Activated T-cell treated with anti-CD3 and anti-CD28 coated beads, Interleukin-2, amount 50 U/mL, for 72 hours (primary cell): ENCODE results near the gene CNNM4. TPM values are rescaled to one million over a fixed set of nuclear protein-coding genes. Genes with fewer than 3 reads are reported as not detected.
"Not testable (repeated sequence)": the region's sequence is repeated elsewhere in the genome, so short reads cannot be mapped to it uniquely, and the experiment has no call there.

Experiments
- ATAC-seq, 2 donors: fragments of 150-1000 bp; cut with Tn5 transposase; replicated peaks in 1 of 2; 2 replicates each; pipeline ENCODE4 v1.10.0; 2021; ENCODE audit warnings: moderate library complexity in 2 of 2, mild to moderate bottlenecking in 1 of 2
- DNase-seq, 2 donors: peaks; one replicate each; pipeline ENCODE4 v3.0.0; 2021 to 2022; ENCODE audit warnings: mixed read lengths in 1 of 2
- H3K27ac Mint-ChIP-seq: one replicate; pipeline ENCODE4 v1.8.0; 2022; ENCODE audit warnings: mild to moderate bottlenecking, moderate library complexity, mixed read lengths
- H3K27me3 Mint-ChIP-seq: one replicate; pipeline ENCODE4 v1.8.0; 2022; ENCODE audit warnings: low read depth, mixed read lengths
- H3K36me3 Mint-ChIP-seq, 2 donors: one replicate each; pipeline ENCODE4 v1.8.0; 2022; ENCODE audit warnings: mixed read lengths in 2 of 2, mild to moderate bottlenecking in 1 of 2; ENCODE audit not compliant: insufficient read depth in 2 of 2
- H3K4me1 Mint-ChIP-seq: one replicate; pipeline ENCODE4 v1.8.0; 2022; ENCODE audit warnings: low read depth, mixed read lengths
- H3K4me3 Mint-ChIP-seq, 2 donors: one replicate each; pipeline ENCODE4 v1.8.0; 2022; ENCODE audit warnings: mild to moderate bottlenecking in 2 of 2, mixed read lengths in 2 of 2, moderate library complexity in 2 of 2
- H3K9me3 Mint-ChIP-seq, 2 donors: one replicate each; pipeline ENCODE4 v1.8.0; 2022; ENCODE audit warnings: mixed read lengths in 2 of 2
- total RNA-seq, 2 donors: library from RNA; stranded (reverse); gene quantifications; one replicate each; pipeline ENCODE4 v1.2.3, GENCODE V29; 2022

CNNM4 gene
- total RNA-seq, 2 donors from 2014 or later, result 9.1 to 9.5 TPM

GRCh38 chr2:96788442-96789244 lies 27.9 kb downstream of the CNNM4 start:
- H3K27me3 Mint-ChIP-seq, result no peaks in the 10 kb centered on the region
- H3K36me3 Mint-ChIP-seq, result no peaks in the 10 kb centered on the region
- ATAC-seq (no peak), DNase-seq (no peak)
- no peak overlapping the region for H3K27ac Mint-ChIP-seq
- no peaks in the 10 kb centered on the region for H3K9me3 Mint-ChIP-seq
- H3K4me3 Mint-ChIP-seq, result no peak overlapping the region
- H3K4me1 Mint-ChIP-seq, result peaks cover 10% of the 10 kb centered on the region

GRCh38 chr2:96789245-96789617 lies 28.5 kb downstream of the CNNM4 start:
- ATAC-seq (no peak), DNase-seq (no peak)
- H3K4me1 Mint-ChIP-seq, result peaks cover 10% of the 10 kb centered on the region
- no peaks in the 10 kb centered on the region for H3K27me3 Mint-ChIP-seq
- H3K27ac Mint-ChIP-seq, result no peak overlapping the region
- H3K9me3 Mint-ChIP-seq, result no peaks in the 10 kb centered on the region
- no peak overlapping the region for H3K4me3 Mint-ChIP-seq
- H3K36me3 Mint-ChIP-seq, result no peaks in the 10 kb centered on the region

GRCh38 chr2:96792772-96793749 lies 32.4 kb downstream of the CNNM4 start:
- no peak overlapping the region for H3K4me3 Mint-ChIP-seq

GRCh38 chr2:96795076-96795475 lies 34.4 kb downstream of the CNNM4 start:
- no peaks in the 10 kb centered on the region for H3K36me3 Mint-ChIP-seq
- H3K27me3 Mint-ChIP-seq, result no peaks in the 10 kb centered on the region
- H3K9me3 Mint-ChIP-seq, result no peaks in the 10 kb centered on the region
- no peak for ATAC-seq
- DNase-seq, result no peak
- H3K4me3 Mint-ChIP-seq, result no peak overlapping the region
- no peak overlapping the region for H3K27ac Mint-ChIP-seq
- H3K4me1 Mint-ChIP-seq, result no peaks in the 10 kb centered on the region

More at GRCh38 chr2:96792772-96793749, 32.4 kb downstream of the CNNM4 start:
- H3K27me3 Mint-ChIP-seq, result no peaks in the 10 kb centered on the region
- H3K27ac Mint-ChIP-seq, result no peak overlapping the region
- no peaks in the 10 kb centered on the region for H3K4me1 Mint-ChIP-seq
- H3K36me3 Mint-ChIP-seq, result no peaks in the 10 kb centered on the region
- no peak for ATAC-seq
- H3K9me3 Mint-ChIP-seq, result no peaks in the 10 kb centered on the region
- no peak for DNase-seq

GRCh38 chr2:96796497-96796896 lies 35.8 kb downstream of the CNNM4 start:
- H3K27ac Mint-ChIP-seq, H3K36me3 Mint-ChIP-seq, H3K4me1 Mint-ChIP-seq, H3K27me3 Mint-ChIP-seq, H3K4me3 Mint-ChIP-seq, H3K9me3 Mint-ChIP-seq, ATAC-seq, DNase-seq: not testable (repeated sequence)

GRCh38 chr2:96797066-96797625 lies 36.4 kb downstream of the CNNM4 start:
- ATAC-seq (no peak), DNase-seq (no peak)
- Mint-ChIP-seq H3K4me1 (no peaks in the 10 kb centered on the region), H3K36me3 (no peaks in the 10 kb centered on the region), H3K27me3 (no peaks in the 10 kb centered on the region), H3K4me3 (no peak overlapping the region), H3K9me3 (no peaks in the 10 kb centered on the region), H3K27ac (no peak overlapping the region)

GRCh38 chr2:96798733-96799622 lies 38.3 kb downstream of the CNNM4 start:
- Mint-ChIP-seq H3K36me3 (no peaks in the 10 kb centered on the region), H3K9me3 (no peaks in the 10 kb centered on the region), H3K4me1 (no peaks in the 10 kb centered on the region), H3K27me3 (no peaks in the 10 kb centered on the region), H3K27ac (no peak overlapping the region), H3K4me3 (no peak overlapping the region)
- no peak for DNase-seq
- ATAC-seq, result no peak

- no peak for DNase-seq
- Mint-ChIP-seq H3K4me3 (no peak overlapping the region), H3K9me3 (no peaks in the 10 kb centered on the region), H3K36me3 (no peaks in the 10 kb centered on the region), H3K27ac (no peak overlapping the region), H3K27me3 (no peaks in the 10 kb centered on the region), H3K4me1 (no peaks in the 10 kb centered on the region)
- ATAC-seq, result no peak
Measured at GRCh38 chr2:96799623-96799935, 38.9 kb downstream of the CNNM4 start.

- Mint-ChIP-seq H3K27me3 (no peaks in the 10 kb centered on the region), H3K36me3 (no peaks in the 10 kb centered on the region), H3K4me1 (no peaks in the 10 kb centered on the region), H3K27ac (no peak overlapping the region), H3K4me3 (no peak overlapping the region), H3K9me3 (no peaks in the 10 kb centered on the region)
- ATAC-seq, result peak; percentile 15 to 28
- no peak for DNase-seq
Measured at GRCh38 chr2:96800061-96801004, 39.6 kb downstream of the CNNM4 start.

GRCh38 chr2:96801005-96801785 lies 40.5 kb downstream of the CNNM4 start:
- ATAC-seq (peak; percentile 86 to 91), DNase-seq (peak; percentile 78 to 79)
- H3K4me1 Mint-ChIP-seq, result peaks cover 2% of the 10 kb centered on the region
- H3K36me3 Mint-ChIP-seq, result no peaks in the 10 kb centered on the region
- H3K4me3 Mint-ChIP-seq, result no peak overlapping the region
- H3K27me3 Mint-ChIP-seq, result no peaks in the 10 kb centered on the region
- H3K9me3 Mint-ChIP-seq, result no peaks in the 10 kb centered on the region
- no peak overlapping the region for H3K27ac Mint-ChIP-seq

- DNase-seq (peak; percentile 52 to 70), ATAC-seq (peak; percentile 65 to 84)
- H3K4me3 Mint-ChIP-seq, result no peak overlapping the region
- no peaks in the 10 kb centered on the region for H3K9me3 Mint-ChIP-seq
- no peaks in the 10 kb centered on the region for H3K36me3 Mint-ChIP-seq
- H3K4me1 Mint-ChIP-seq, result peaks cover 10% of the 10 kb centered on the region
- no peak overlapping the region for H3K27ac Mint-ChIP-seq
- no peaks in the 10 kb centered on the region for H3K27me3 Mint-ChIP-seq
Measured at GRCh38 chr2:96801786-96802595, 41.3 kb downstream of the CNNM4 start.
